Hepatocyte (in vitro differentiated cells): ENCODE data around the gene STK17A.

Source experiments
- EZH2 ChIP-seq: fragments of 200-600 bp; sonication (generic); IDR thresholded peaks from 2 replicates; pipeline ENCODE4 v1.6.1; 2016; ENCODE audit warnings: antibody characterized with exemption, mild to moderate bottlenecking, borderline replicate concordance
- EZH2phosphoT487 ChIP-seq: fragments of 200-600 bp; sonication (generic); IDR thresholded peaks from one replicate; pipeline ENCODE4 v1.6.1; 2018; ENCODE audit warnings: antibody characterized with exemption, mild to moderate bottlenecking, low read depth, moderate library complexity; ENCODE audit not compliant: unreplicated experiment, severe bottlenecking
- TF ChIP-seq, protein P1 (sequence below): fragments of 200-600 bp; sonication (generic); IDR thresholded peaks from 2 replicates; pipeline ENCODE4 v1.5.1; 2016; ENCODE audit warnings: antibody characterized with exemption, mild to moderate bottlenecking; ENCODE audit not compliant: poor library complexity

DNA sequence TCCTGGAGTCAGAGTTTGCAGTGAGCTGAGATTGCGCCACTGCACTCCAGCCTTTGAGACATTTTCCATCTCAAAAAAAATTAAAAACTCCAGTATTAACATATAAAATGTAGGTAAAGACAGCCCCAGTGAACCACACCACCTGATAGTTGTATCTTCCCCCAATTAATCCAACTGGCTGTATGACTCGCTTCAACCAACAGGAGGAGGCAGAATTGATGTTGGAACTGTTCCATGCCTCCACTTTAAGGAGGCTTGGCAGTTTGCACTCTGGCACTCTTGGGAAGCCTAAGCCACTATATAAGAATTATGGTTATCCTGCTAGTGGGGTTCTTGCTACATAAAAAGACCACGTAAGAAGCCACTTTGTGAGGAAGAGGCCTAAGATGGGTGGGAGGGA, 72.7 kb downstream of the STK17A start:
- TF ChIP-seq, protein P1, sequence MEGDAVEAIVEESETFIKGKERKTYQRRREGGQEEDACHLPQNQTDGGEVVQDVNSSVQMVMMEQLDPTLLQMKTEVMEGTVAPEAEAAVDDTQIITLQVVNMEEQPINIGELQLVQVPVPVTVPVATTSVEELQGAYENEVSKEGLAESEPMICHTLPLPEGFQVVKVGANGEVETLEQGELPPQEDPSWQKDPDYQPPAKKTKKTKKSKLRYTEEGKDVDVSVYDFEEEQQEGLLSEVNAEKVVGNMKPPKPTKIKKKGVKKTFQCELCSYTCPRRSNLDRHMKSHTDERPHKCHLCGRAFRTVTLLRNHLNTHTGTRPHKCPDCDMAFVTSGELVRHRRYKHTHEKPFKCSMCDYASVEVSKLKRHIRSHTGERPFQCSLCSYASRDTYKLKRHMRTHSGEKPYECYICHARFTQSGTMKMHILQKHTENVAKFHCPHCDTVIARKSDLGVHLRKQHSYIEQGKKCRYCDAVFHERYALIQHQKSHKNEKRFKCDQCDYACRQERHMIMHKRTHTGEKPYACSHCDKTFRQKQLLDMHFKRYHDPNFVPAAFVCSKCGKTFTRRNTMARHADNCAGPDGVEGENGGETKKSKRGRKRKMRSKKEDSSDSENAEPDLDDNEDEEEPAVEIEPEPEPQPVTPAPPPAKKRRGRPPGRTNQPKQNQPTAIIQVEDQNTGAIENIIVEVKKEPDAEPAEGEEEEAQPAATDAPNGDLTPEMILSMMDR = no peak
- TF ChIP-seq EZH2phosphoT487 (no peak), EZH2 (no peak)
